GM19395 (cell line): Measurements from ENCODE around the gene IER3IP1.
"Not testable (repeated sequence)": the region's sequence is repeated elsewhere in the genome, so short reads cannot be mapped to it uniquely, and the experiment has no call there.

ENCODE experiments used
- ATAC-seq: cut with Tn5 transposase; IDR thresholded peaks from one replicate; pipeline ENCODE4 v1.9.1; 2021; ENCODE audit warnings: mild to moderate bottlenecking, moderate library complexity; ENCODE audit not compliant: unreplicated experiment

IER3IP1 gene

GRCh38 chr18:47175898-47176575 lies at the start of gene IER3IP1:
Gene IER3IP1, minus strand, starts transcription at chr18:47176364. Its CDS starts 87 bp downstream, at chr18:47176277.
- ATAC-seq: peak; percentile 84

- ATAC-seq: no peak
Observed at GRCh38 chr18:47215554-47216138, 39.5 kb upstream of the IER3IP1 start.

GRCh38 chr18:47209171-47209570 lies 33.0 kb upstream of the IER3IP1 start:
- no peak for ATAC-seq

- no peak for ATAC-seq
Observed at GRCh38 chr18:47206945-47207637, 30.9 kb upstream of the IER3IP1 start.

- ATAC-seq: no peak
Observed at GRCh38 chr18:47204908-47205522, 28.9 kb upstream of the IER3IP1 start.

GRCh38 chr18:47203626-47204464 lies 27.7 kb upstream of the IER3IP1 start:
- no peak for ATAC-seq

- not testable (repeated sequence) for ATAC-seq
Observed at GRCh38 chr18:47195961-47196360, 19.8 kb upstream of the IER3IP1 start.

- ATAC-seq: no peak
Observed at GRCh38 chr18:47191961-47192360, 15.8 kb upstream of the IER3IP1 start.

- ATAC-seq: no peak
Observed at GRCh38 chr18:47187721-47188120, 11.6 kb upstream of the IER3IP1 start.

- ATAC-seq: no peak
Observed at GRCh38 chr18:47184419-47185050, 8.4 kb upstream of the IER3IP1 start.

- not testable (repeated sequence) for ATAC-seq
Observed at GRCh38 chr18:47182156-47182555, 6.0 kb upstream of the IER3IP1 start.

- no peak for ATAC-seq
Observed at GRCh38 chr18:47180765-47181164, 4.6 kb upstream of the IER3IP1 start.

- no peak for ATAC-seq
Observed at GRCh38 chr18:47179520-47179919, 3.4 kb upstream of the IER3IP1 start.

- ATAC-seq: peak; percentile 24
Observed at GRCh38 chr18:47175283-47175897, 774 bp downstream of the IER3IP1 start.

GRCh38 chr18:47174545-47175116 lies 1.5 kb downstream of the IER3IP1 start:
- no peak for ATAC-seq

- ATAC-seq: no peak
Observed at GRCh38 chr18:47172476-47172875, 3.7 kb downstream of the IER3IP1 start.

- no peak for ATAC-seq
Observed at GRCh38 chr18:47168913-47169312, 7.3 kb downstream of the IER3IP1 start.

GRCh38 chr18:47168509-47168908 lies 7.7 kb downstream of the IER3IP1 start:
- ATAC-seq: no peak

- ATAC-seq: no peak
Observed at GRCh38 chr18:47166294-47166693, 9.9 kb downstream of the IER3IP1 start.
